HG03469 (cell line): ENCODE data around the gene SV2C.
"Not testable (repeated sequence)": the region's sequence is repeated elsewhere in the genome, so short reads cannot be mapped to it uniquely, and the experiment has no call there.

Source experiments
- ATAC-seq: cut with Tn5 transposase; IDR thresholded peaks from one replicate; pipeline ENCODE4 v1.9.1; 2021; ENCODE audit warnings: mild to moderate bottlenecking, moderate library complexity, moderate number of reproducible peaks; ENCODE audit not compliant: unreplicated experiment

The SV2C gene

GRCh38 chr5:76292620-76293322 lies 209.6 kb downstream of the SV2C start:
- peak; percentile 62 for ATAC-seq

GRCh38 chr5:76294573-76294972 lies 211.4 kb downstream of the SV2C start:
- ATAC-seq = no peak

- ATAC-seq = no peak
Measured at GRCh38 chr5:76298852-76299251, 215.7 kb downstream of the SV2C start.

- no peak for ATAC-seq
Measured at GRCh38 chr5:76299592-76299991, 216.4 kb downstream of the SV2C start.

- not testable (repeated sequence) for ATAC-seq
Measured at GRCh38 chr5:76301932-76302331, 218.7 kb downstream of the SV2C start.

GRCh38 chr5:76302661-76303060 lies 219.5 kb downstream of the SV2C start:
- not testable (repeated sequence) for ATAC-seq

- peak; percentile 45 for ATAC-seq
Measured at GRCh38 chr5:76303921-76304320, 220.7 kb downstream of the SV2C start.

GRCh38 chr5:76305269-76305668 lies 222.1 kb downstream of the SV2C start:
- no peak for ATAC-seq

GRCh38 chr5:76305775-76306174 lies 222.6 kb downstream of the SV2C start:
- ATAC-seq = no peak

- no peak for ATAC-seq
Measured at GRCh38 chr5:76310208-76310607, 227.0 kb downstream of the SV2C start.

GRCh38 chr5:76312783-76313182 lies 229.6 kb downstream of the SV2C start:
- no peak for ATAC-seq

GRCh38 chr5:76314643-76315042 lies 231.5 kb downstream of the SV2C start:
- ATAC-seq = no peak

GRCh38 chr5:76319673-76320072 lies 236.5 kb downstream of the SV2C start:
- no peak for ATAC-seq

- not testable (repeated sequence) for ATAC-seq
Measured at GRCh38 chr5:76323494-76323893, 240.3 kb downstream of the SV2C start.

GRCh38 chr5:76325326-76325725 lies 242.1 kb downstream of the SV2C start:
- ATAC-seq = no peak

GRCh38 chr5:76325876-76326491 lies 242.8 kb downstream of the SV2C start:
- ATAC-seq = no peak

- no peak for ATAC-seq
Measured at GRCh38 chr5:76326577-76327302, 243.6 kb downstream of the SV2C start.

- ATAC-seq = no peak
Measured at GRCh38 chr5:76329346-76329745, 246.2 kb downstream of the SV2C start.

GRCh38 chr5:76331126-76331525 lies 247.9 kb downstream of the SV2C start:
- ATAC-seq = no peak

GRCh38 chr5:76332102-76332501 lies 248.9 kb downstream of the SV2C start:
- no peak for ATAC-seq

- no peak for ATAC-seq
Measured at GRCh38 chr5:76332611-76333205, 249.5 kb downstream of the SV2C start.

GRCh38 chr5:76333571-76333970 lies 250.4 kb downstream of the SV2C start:
- ATAC-seq = no peak
